ENCODE data around the gene IGFBP5.

The IGFBP5 gene

DNA sequence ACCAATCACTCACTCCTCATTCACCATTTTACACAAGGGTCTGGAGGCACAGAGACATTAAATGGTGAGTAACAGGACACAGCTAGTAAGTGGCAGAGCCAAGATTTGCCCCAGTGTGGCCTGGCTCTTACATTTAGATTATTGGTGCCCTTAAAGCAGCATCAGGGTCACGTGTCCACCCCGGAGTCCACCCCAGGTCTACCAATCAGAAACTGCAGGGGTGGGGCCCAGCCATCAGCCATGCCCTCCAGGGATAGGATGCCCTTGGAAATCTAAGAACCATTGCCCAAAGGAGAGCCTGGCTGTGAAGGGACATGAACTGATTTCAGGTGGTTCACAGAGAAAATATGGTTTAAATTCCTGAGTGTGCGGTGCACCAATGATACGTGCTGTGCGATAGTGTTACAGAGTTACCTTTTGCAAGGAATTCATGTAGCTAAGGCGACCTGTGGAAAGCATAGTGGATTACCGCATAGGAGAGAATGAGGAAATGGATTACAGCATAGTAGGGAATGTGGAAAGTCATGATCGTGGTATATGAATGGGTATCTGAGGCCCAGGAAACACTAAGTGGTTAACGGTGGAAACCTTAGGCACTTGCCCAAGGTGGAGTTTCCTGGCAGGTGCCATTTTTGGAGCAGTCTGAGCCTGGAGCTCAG lies 17.8 kb downstream of the IGFBP5 start:
- no peak overlapping the region for H3K4me3 ChIP-seq (ENCODE audit: low read depth, low read length)
- TF ChIP-seq, protein P1, sequence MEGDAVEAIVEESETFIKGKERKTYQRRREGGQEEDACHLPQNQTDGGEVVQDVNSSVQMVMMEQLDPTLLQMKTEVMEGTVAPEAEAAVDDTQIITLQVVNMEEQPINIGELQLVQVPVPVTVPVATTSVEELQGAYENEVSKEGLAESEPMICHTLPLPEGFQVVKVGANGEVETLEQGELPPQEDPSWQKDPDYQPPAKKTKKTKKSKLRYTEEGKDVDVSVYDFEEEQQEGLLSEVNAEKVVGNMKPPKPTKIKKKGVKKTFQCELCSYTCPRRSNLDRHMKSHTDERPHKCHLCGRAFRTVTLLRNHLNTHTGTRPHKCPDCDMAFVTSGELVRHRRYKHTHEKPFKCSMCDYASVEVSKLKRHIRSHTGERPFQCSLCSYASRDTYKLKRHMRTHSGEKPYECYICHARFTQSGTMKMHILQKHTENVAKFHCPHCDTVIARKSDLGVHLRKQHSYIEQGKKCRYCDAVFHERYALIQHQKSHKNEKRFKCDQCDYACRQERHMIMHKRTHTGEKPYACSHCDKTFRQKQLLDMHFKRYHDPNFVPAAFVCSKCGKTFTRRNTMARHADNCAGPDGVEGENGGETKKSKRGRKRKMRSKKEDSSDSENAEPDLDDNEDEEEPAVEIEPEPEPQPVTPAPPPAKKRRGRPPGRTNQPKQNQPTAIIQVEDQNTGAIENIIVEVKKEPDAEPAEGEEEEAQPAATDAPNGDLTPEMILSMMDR (IDR thresholded peaks at IDR 0.05; ENCODE audit: insufficient read depth, low read length, missing control alignments): no peak
- ChIA-PET CTCF (interaction anchor here (1.1 to 36.8 kb wide), 4 partner anchors 10 to 489 kb away, joined by 4 to 1277 read pairs (median 6); no protein-coding TSS in a partner anchor), POLR2A (no interaction called here)
- DNase-seq (ENCODE audit: low read depth, low spot score): no peak

DNA sequence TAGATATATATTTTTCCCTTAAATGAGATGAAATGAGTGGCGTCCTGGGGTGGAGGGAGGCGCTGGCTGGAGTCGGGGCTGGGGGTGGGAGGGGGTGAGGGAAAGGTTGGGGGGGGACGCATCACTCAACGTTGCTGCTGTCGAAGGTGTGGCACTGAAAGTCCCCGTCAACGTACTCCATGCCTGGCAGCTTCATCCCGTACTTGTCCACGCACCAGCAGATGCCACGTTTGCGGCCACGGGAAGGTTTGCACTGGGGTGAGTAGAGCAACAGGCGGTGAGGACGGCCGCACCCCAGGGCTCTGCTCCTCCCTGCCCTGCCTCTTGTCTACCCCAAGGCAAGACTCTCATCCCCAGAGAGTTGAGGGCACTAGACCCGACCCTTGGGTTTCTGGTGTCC lies 18.7 kb downstream of the IGFBP5 start:
- ChIA-PET POLR2A (no interaction called here), CTCF (interaction anchor here (1.1 to 36.8 kb wide), 3 partner anchors 9 to 490 kb away, joined by 4 to 1277 read pairs (median 6); no protein-coding TSS in a partner anchor)
- no peak for DNase-seq (ENCODE audit: low read depth, low spot score)
- no peak overlapping the region for H3K4me3 ChIP-seq (ENCODE audit: low read depth, low read length)
- TF ChIP-seq, protein P1 (IDR thresholded peaks at IDR 0.05; ENCODE audit: insufficient read depth, low read length, missing control alignments): no peak

DNA sequence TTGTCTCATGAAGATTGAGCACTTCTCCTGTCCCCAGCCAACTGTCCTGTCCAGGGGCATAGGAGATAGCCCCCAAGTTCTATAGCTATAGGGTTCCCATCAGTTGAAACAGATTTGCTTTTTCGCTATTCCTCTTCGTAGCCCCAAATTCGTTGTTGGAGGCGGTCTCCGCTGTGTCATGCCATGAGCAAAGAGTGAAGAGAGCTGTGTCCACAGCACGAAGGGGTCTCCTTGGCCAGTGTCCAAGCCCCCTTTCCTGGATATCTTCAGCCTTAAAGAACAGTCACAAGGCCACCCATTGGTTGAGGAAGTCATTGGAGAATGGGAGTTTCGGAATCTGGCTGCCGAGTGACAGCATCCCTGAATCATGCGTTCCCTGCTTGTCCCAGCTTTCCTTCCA lies 21.0 kb downstream of the IGFBP5 start:
- POLR2A ChIA-PET: no interaction called here
- TF ChIP-seq, protein P1 (IDR thresholded peaks at IDR 0.05; ENCODE audit: insufficient read depth, low read length, missing control alignments): no peak

DNA sequence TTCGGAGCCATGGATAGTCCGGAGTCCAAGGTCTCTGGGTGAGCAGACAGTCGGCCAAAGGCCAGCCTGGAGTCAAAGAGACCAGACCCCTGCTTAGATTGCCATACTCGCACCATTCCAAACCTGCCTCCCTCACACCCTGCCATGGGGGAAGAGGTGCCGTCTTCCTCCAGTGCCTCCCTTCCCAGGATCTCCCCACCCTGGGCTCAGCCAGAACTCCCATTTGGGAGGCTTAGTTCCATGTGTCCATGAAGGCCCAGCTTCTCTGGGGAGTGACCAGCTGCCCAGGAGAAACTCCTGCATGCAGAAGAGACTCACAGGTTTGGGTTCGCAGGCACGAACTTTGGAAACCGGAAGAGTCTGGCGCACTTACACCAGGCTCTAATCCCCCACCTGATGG lies 21.7 kb downstream of the IGFBP5 start:
- CTCF ChIA-PET: interaction anchor here (36.8 kb wide), 1 partner anchor 151 kb away, joined by 1277 read pairs; no protein-coding TSS in a partner anchor
- H3K4me3 ChIP-seq (ENCODE audit: low read depth, low read length): no peak overlapping the region
- POLR2A ChIA-PET: no interaction called here
- TF ChIP-seq, protein P1 (IDR thresholded peaks at IDR 0.05; ENCODE audit: insufficient read depth, low read length, missing control alignments): no peak
- no peak for DNase-seq (ENCODE audit: low read depth, low spot score)

More for the DNA sequence above, 21.0 kb downstream of the IGFBP5 start:
- H3K4me3 ChIP-seq (ENCODE audit: low read depth, low read length): no peak overlapping the region
- CTCF ChIA-PET: interaction anchor here (1.0 to 36.8 kb wide), 5 partner anchors 8 to 152 kb away, joined by 3 to 1277 read pairs (median 5); no protein-coding TSS in a partner anchor
- DNase-seq (ENCODE audit: low read depth, low spot score): no peak

DNA sequence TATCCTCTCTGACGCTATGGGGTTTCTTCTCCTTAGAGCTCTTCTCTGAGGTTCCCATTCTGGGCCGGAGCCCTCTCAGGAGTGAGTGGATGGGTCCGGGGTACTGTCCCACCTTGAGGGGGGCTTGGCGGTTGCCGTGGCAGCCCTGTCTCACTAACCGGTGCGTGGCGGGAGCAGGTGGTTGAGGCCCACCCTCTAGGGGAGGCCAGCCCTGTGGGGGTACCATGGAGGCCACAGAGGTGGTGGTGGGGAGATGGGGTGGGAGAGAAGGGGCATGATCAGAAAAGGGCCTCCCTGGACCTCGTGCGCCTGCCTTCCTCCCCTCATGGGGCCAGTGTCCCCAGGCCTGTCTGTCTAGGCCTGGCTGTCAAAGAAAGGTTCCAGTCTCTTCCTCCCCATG lies 22.3 kb downstream of the IGFBP5 start:
- POLR2A ChIA-PET: no interaction called here
- CTCF ChIA-PET: interaction anchor here (1.0 to 36.8 kb wide), 2 partner anchors 9 to 151 kb away, joined by 5 to 1277 read pairs; no protein-coding TSS in a partner anchor
- no peak overlapping the region for H3K4me3 ChIP-seq (ENCODE audit: low read depth, low read length)
- DNase-seq (ENCODE audit: low read depth, low spot score): no peak
- TF ChIP-seq, protein P1 (IDR thresholded peaks at IDR 0.05; ENCODE audit: insufficient read depth, low read length, missing control alignments): no peak

DNA sequence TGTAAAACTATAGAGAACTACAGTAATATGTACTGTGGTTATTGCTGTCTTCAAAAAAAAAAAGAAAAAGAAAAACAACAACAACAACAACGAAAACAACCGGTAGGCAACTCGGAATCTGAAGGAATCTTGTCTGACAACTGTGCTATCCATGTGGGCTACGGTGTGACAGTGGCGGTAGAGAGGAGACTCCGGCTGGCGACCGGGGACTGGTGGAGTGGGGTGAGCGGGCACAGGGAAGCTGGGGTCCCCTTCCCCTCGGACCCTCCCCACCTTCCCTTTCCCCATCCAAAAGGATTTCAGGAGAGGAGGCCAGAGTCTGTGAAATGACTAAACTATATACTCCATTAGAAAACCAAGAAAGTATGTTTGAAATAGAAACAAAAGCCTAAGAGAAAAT lies 22.9 kb downstream of the IGFBP5 start:
- no peak overlapping the region for H3K4me3 ChIP-seq (ENCODE audit: low read depth, low read length)
- POLR2A ChIA-PET: no interaction called here
- TF ChIP-seq, protein P1 (IDR thresholded peaks at IDR 0.05; ENCODE audit: insufficient read depth, low read length, missing control alignments): no peak
- CTCF ChIA-PET: interaction anchor here (1.0 to 36.8 kb wide), 3 partner anchors 10 to 150 kb away, joined by 5 to 1277 read pairs (median 5); no protein-coding TSS in a partner anchor
- DNase-seq (ENCODE audit: low read depth, low spot score): no peak
